Brain pericyte (primary cell): Measurements from ENCODE around the gene RIGI.
"Not testable (repeated sequence)": the region's sequence is repeated elsewhere in the genome, so short reads cannot be mapped to it uniquely, and the experiment has no call there.

Experiments
- DNase-seq: peaks from one replicate; pipeline ENCODE4 v3.0.0-alpha.2; 2012; ENCODE audit warnings: low read depth, low spot score

The RIGI gene

GRCh38 chr9:32526707-32527048 lies 682 bp upstream of the RIGI start:
- DNase-seq, result no peak

GRCh38 chr9:32525709-32526030 lies 326 bp downstream of the RIGI start:
- no peak for DNase-seq

- DNase-seq, result no peak
Measured at GRCh38 chr9:32524892-32525708, 896 bp downstream of the RIGI start.

- not testable (repeated sequence) for DNase-seq
Measured at GRCh38 chr9:32524558-32524891, 1.5 kb downstream of the RIGI start.

GRCh38 chr9:32523910-32524309 lies 2.1 kb downstream of the RIGI start:
- no peak for DNase-seq

GRCh38 chr9:32518276-32518675 lies 7.7 kb downstream of the RIGI start:
- no peak for DNase-seq

GRCh38 chr9:32516241-32516640 lies 9.8 kb downstream of the RIGI start:
- no peak for DNase-seq

GRCh38 chr9:32508728-32509127 lies 17.3 kb downstream of the RIGI start:
- DNase-seq, result no peak

- no peak for DNase-seq
Measured at GRCh38 chr9:32503008-32503407, 23.0 kb downstream of the RIGI start.

- DNase-seq, result no peak
Measured at GRCh38 chr9:32502464-32502863, 23.5 kb downstream of the RIGI start.

- no peak for DNase-seq
Measured at GRCh38 chr9:32501868-32502267, 24.1 kb downstream of the RIGI start.

GRCh38 chr9:32500768-32501167 lies 25.2 kb downstream of the RIGI start:
- no peak for DNase-seq

GRCh38 chr9:32497921-32498320 lies 28.1 kb downstream of the RIGI start:
- DNase-seq, result no peak

GRCh38 chr9:32490601-32491000 lies 35.4 kb downstream of the RIGI start:
- no peak for DNase-seq

GRCh38 chr9:32487981-32488380 lies 38.0 kb downstream of the RIGI start:
- DNase-seq, result no peak

- no peak for DNase-seq
Measured at GRCh38 chr9:32486839-32487562, 39.0 kb downstream of the RIGI start.

GRCh38 chr9:32483343-32483742 lies 42.7 kb downstream of the RIGI start:
- no peak for DNase-seq
